Hepatocyte (in vitro differentiated cells): ENCODE measurements around the gene NAA80. TPM values are rescaled to one million over a fixed set of nuclear protein-coding genes. Genes with fewer than 3 reads are reported as not detected.

Experiments used
- DNase-seq: peaks from one replicate; pipeline ENCODE4 v3.0.0-alpha.2; 2016; ENCODE audit warnings: low spot score
- H2AFZ ChIP-seq: fragments of 200-600 bp; sonication (generic); 2 replicates; pipeline ENCODE4 v1.6.0; 2016; ENCODE audit warnings: antibody characterized with exemption, mild to moderate bottlenecking
- H3K27ac ChIP-seq: fragments of 200-600 bp; sonication (generic); 2 replicates; pipeline ENCODE4 v1.5.1; 2016; ENCODE audit warnings: mild to moderate bottlenecking
- H3K27me3 ChIP-seq: fragments of 200-600 bp; sonication (generic); 2 replicates; pipeline ENCODE4 v1.6.1; 2016
- H3K36me3 ChIP-seq: fragments of 200-600 bp; sonication (generic); replicated peaks from 2 replicates; pipeline ENCODE4 v1.5.1; 2016; ENCODE audit warnings: low read depth; ENCODE audit not compliant: insufficient read depth
- H3K4me1 ChIP-seq: fragments of 200-600 bp; sonication (generic); 2 replicates; pipeline ENCODE4 v1.5.1; 2016; ENCODE audit warnings: mild to moderate bottlenecking, moderate library complexity; ENCODE audit not compliant: insufficient read depth
- H3K4me2 ChIP-seq: fragments of 200-600 bp; sonication (generic); 2 replicates; pipeline ENCODE4 v1.6.0; 2016
- H3K4me3 ChIP-seq: fragments of 200-600 bp; sonication (generic); 2 replicates; pipeline ENCODE4 v1.5.1; 2016; ENCODE audit warnings: mild to moderate bottlenecking
- H3K79me2 ChIP-seq: fragments of 200-600 bp; sonication (generic); 2 replicates; pipeline ENCODE4 v1.6.0; 2017; ENCODE audit warnings: mild to moderate bottlenecking
- H3K9me2 ChIP-seq: fragments of 200-600 bp; sonication (generic); replicated peaks from 2 replicates; pipeline ENCODE4 v1.6.0; 2017; ENCODE audit warnings: mild to moderate bottlenecking; ENCODE audit not compliant: insufficient read depth
- H3K9me3 ChIP-seq: fragments of 200-600 bp; sonication (generic); 2 replicates; pipeline ENCODE4 v1.5.1; 2016; ENCODE audit warnings: low read depth, mild to moderate bottlenecking
- H4K20me1 ChIP-seq: fragments of 200-600 bp; sonication (generic); 2 replicates; pipeline ENCODE4 v1.6.0; 2016; ENCODE audit warnings: mild to moderate bottlenecking; ENCODE audit not compliant: insufficient read depth, poor library complexity, severe bottlenecking
- EZH2 ChIP-seq: fragments of 200-600 bp; sonication (generic); IDR thresholded peaks from 2 replicates; pipeline ENCODE4 v1.6.1; 2016; ENCODE audit warnings: antibody characterized with exemption, mild to moderate bottlenecking, borderline replicate concordance
- EZH2phosphoT487 ChIP-seq: fragments of 200-600 bp; sonication (generic); IDR thresholded peaks from one replicate; pipeline ENCODE4 v1.6.1; 2018; ENCODE audit warnings: antibody characterized with exemption, mild to moderate bottlenecking, low read depth, moderate library complexity; ENCODE audit not compliant: unreplicated experiment, severe bottlenecking
- WGBS: methylation state at CpG from one replicate; pipeline ENCODE4 v1.1.6; 2016; ENCODE audit warnings: low lambda C conversion rate; ENCODE audit errors: missing lambda C conversion rate; 5-methylcytosine and 5-hydroxymethylcytosine counted together
- polyA plus RNA-seq: library from polyadenylated mRNA; unstranded; fragments of >200 nt; fragmentation: Nextera tagmentation; extraction: Ambion mirVana; gene quantifications from 2 replicates; pipeline ENCODE4 v1.2.1, GENCODE V29; 2016
- total RNA-seq: library from RNA; depleted of rRNA; stranded (reverse); fragments of >200 nt; gene quantifications from 2 replicates; pipeline ENCODE4 v1.2.3, GENCODE V29; 2014
- TF ChIP-seq, protein P1 (sequence below): fragments of 200-600 bp; sonication (generic); IDR thresholded peaks from 2 replicates; pipeline ENCODE4 v1.5.1; 2016; ENCODE audit warnings: antibody characterized with exemption, mild to moderate bottlenecking; ENCODE audit not compliant: poor library complexity

NAA80 gene
- total and polyA plus RNA-seq, 2 experiments from 2014 or later: 6.7 to 19.5 TPM

DNA sequence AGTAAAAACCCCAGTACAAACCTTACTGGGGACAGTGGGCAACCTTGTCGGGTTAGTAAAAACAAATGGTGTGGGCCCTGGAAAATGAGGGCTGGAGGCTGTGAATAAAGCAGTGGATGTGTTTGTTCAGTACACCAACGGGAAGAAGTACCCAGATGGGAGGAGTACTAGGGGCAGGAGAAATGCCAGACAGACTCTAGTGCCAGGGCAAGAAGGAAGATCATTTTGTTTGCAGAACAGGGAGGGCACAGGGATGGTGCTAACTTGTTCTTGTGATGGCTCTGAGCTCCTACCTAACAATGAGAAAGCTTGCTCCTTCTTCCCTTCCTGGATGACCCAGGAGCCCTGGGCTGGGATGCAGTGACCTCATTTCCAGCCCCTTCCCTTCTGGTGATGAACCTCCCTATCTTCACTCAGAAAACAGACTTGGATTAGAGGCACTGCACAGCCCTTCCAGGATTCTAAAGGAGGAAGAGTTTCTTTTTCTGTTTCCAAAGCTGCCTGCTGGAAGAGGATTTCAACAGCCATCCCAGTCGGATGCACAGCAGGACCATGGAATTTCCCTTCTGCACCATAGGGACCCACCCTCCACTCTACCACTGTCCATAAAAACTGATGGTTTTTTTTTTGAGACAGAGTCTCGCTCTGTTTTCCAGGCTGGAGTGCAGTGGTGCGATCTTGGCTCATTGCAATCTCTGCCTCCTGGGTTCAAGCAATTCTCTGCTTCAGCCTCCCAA, 35.3 kb upstream of the NAA80 start:
- H3K4me3 ChIP-seq: no peak overlapping the region
- H4K20me1 ChIP-seq: peaks cover 3% of the 10 kb centered on the region
- peaks cover 47% of the 10 kb centered on the region for H3K79me2 ChIP-seq
- H3K27ac ChIP-seq: peak overlapping the region; percentile 92
- no peaks in the 10 kb centered on the region for H3K9me2 ChIP-seq
- no peak for TF ChIP-seq EZH2
- no peak for TF ChIP-seq EZH2phosphoT487
- TF ChIP-seq, protein P1, sequence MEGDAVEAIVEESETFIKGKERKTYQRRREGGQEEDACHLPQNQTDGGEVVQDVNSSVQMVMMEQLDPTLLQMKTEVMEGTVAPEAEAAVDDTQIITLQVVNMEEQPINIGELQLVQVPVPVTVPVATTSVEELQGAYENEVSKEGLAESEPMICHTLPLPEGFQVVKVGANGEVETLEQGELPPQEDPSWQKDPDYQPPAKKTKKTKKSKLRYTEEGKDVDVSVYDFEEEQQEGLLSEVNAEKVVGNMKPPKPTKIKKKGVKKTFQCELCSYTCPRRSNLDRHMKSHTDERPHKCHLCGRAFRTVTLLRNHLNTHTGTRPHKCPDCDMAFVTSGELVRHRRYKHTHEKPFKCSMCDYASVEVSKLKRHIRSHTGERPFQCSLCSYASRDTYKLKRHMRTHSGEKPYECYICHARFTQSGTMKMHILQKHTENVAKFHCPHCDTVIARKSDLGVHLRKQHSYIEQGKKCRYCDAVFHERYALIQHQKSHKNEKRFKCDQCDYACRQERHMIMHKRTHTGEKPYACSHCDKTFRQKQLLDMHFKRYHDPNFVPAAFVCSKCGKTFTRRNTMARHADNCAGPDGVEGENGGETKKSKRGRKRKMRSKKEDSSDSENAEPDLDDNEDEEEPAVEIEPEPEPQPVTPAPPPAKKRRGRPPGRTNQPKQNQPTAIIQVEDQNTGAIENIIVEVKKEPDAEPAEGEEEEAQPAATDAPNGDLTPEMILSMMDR: no peak
- DNase-seq: no peak
- H3K9me3 ChIP-seq: no peaks in the 10 kb centered on the region
- H3K4me2 ChIP-seq: peak overlapping the region; percentile 93
- peaks cover under 1% of the 10 kb centered on the region for H3K27me3 ChIP-seq
- no peaks in the 10 kb centered on the region for H3K36me3 ChIP-seq
- peaks cover 24% of the 10 kb centered on the region for H3K4me1 ChIP-seq
- 85% methylated on average over 5 of the region's 5 CpGs for WGBS
- H2AFZ ChIP-seq: no peak overlapping the region

DNA sequence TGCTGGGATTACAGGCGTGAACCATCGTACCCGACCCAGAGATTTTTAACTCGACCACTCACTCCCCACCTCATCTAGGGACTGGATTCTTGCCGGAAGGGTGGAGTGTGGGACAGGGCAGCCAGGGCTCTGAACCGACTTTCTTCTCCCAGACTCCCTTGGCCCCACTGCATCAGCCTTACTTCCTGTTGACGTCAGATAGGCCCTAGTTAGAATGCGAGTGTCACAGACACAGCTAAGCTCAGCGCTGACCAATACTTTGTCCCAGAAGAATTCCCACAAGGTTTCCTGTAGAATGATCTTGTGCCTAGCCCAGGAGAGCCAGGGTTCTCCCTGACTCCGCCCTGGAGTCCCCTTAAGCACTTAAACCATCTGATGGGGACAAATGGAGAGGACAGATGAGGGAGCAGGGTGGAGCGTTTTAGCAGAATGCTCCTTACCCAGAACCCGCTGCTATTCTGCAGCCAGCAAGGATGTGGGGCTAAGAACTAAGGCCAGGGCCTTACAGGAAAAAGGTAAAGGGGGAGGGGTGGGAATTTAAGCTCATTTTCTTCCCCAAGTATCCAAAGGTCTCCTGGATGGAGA, 34.6 kb upstream of the NAA80 start:
- WGBS: 88% methylated on average over 12 of the region's 12 CpGs
- Histone ChIP-seq H3K4me2 (peak overlapping the region; percentile 93), H3K27me3 (no peaks in the 10 kb centered on the region), H3K4me3 (no peak overlapping the region), H3K4me1 (peaks cover 24% of the 10 kb centered on the region), H3K36me3 (no peaks in the 10 kb centered on the region), H4K20me1 (peaks cover 3% of the 10 kb centered on the region), H3K79me2 (peaks cover 47% of the 10 kb centered on the region), H3K9me2 (no peaks in the 10 kb centered on the region), H3K9me3 (no peaks in the 10 kb centered on the region), H3K27ac (no peak overlapping the region), H2AFZ (no peak overlapping the region)
- DNase-seq: no peak
- TF ChIP-seq EZH2phosphoT487: no peak
- TF ChIP-seq, protein P1: no peak
- no peak for TF ChIP-seq EZH2

DNA sequence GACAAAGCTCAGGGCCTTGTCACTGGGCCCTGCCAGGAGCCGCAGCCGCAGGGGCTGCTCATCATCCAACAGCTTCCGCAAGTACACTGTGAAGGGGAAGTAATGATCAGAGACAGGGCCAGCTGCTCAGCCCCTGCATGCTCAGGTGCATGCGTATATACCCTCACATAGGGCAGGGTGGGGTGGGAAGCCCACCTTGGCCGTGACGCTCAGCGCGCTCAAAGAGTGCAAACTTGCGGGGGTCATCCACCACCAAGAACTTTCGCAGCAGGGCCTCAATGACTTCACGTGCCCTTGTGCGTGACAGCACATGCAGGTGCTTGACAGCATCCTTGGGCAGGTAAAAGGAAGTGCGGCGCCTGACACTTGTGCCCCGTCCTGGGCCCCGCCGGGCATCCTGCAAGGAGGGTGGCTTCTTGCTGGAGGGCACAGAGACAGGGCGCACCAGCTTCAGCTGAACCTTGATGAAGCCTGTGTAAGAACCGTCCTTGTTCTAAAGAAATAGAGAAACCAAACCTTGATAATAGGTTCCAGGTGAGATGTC, 32.2 kb upstream of the NAA80 start:
- TF ChIP-seq EZH2 (no peak), EZH2phosphoT487 (no peak)
- TF ChIP-seq, protein P1: no peak
- 99% methylated on average over 15 of the region's 19 CpGs for WGBS
- no peaks in the 10 kb centered on the region for H3K9me2 ChIP-seq
- no peak for DNase-seq
- H3K9me3 ChIP-seq: no peaks in the 10 kb centered on the region
- H2AFZ ChIP-seq: no peak overlapping the region
- no peak overlapping the region for H3K4me3 ChIP-seq
- H3K27me3 ChIP-seq: no peaks in the 10 kb centered on the region
- peaks cover 60% of the 10 kb centered on the region for H3K79me2 ChIP-seq
- H3K4me2 ChIP-seq: no peak overlapping the region
- no peaks in the 10 kb centered on the region for H3K36me3 ChIP-seq
- no peak overlapping the region for H3K27ac ChIP-seq
- peaks cover 22% of the 10 kb centered on the region for H3K4me1 ChIP-seq
- peaks cover 5% of the 10 kb centered on the region for H4K20me1 ChIP-seq
